ENCODE data around the gene EXOC6B.

- no peak for TF ChIP-seq POLR2AphosphoS5 (IDR thresholded peaks at IDR 0.05; ENCODE audit: borderline replicate concordance, low read depth, low read length)
- TF ChIP-seq FOXP2 (optimal IDR thresholded peaks at IDR 0.05; ENCODE audit: control extremely low read depth, extremely low read length, insufficient read depth), result no peak
These were observed 549.5 kb downstream of the EXOC6B start for GRCh38 chr2:72276356-72276755.

All from SK-N-MC (cell line).